Lower lobe of right lung (tissue), 2 donors: Measurements from ENCODE around the gene APOBR. TPM values are rescaled to one million over a fixed set of nuclear protein-coding genes. Genes with fewer than 3 reads are reported as not detected.
"Not testable (repeated sequence)": the region's sequence is repeated elsewhere in the genome, so short reads cannot be mapped to it uniquely, and the experiment has no call there.

Source experiments
- ATAC-seq, 2 donors: fragments of 200-7000 bp; cut with Tn5 transposase; one replicate each; pipeline ENCODE4 v1.9.1; 2020 to 2022; ENCODE audit warnings: mild to moderate bottlenecking in 2 of 2, moderate library complexity in 2 of 2
- DNase-seq: peaks from one replicate; pipeline ENCODE4 v3.0.0-alpha.2; 2020
- H3K27ac ChIP-seq: fragments of 200-600 bp; one replicate; pipeline ENCODE4 v1.8.0; 2022
- H3K27me3 ChIP-seq: fragments of 200-600 bp; one replicate; pipeline ENCODE4 v1.8.0; 2022; ENCODE audit warnings: low read depth
- H3K36me3 ChIP-seq: fragments of 200-600 bp; one replicate; pipeline ENCODE4 v1.8.0; 2022; ENCODE audit warnings: mild to moderate bottlenecking
- H3K4me1 ChIP-seq: fragments of 200-600 bp; one replicate; pipeline ENCODE4 v1.8.0; 2022
- H3K4me3 ChIP-seq: fragments of 200-600 bp; one replicate; pipeline ENCODE4 v1.8.0; 2022; ENCODE audit warnings: mild to moderate bottlenecking
- H3K9me3 ChIP-seq: fragments of 200-600 bp; one replicate; pipeline ENCODE4 v1.8.0; 2022
- intact Hi-C: fragments of 100-400 bp; cut with DNase I; formaldehyde crosslinking; loops from one replicate; pipeline ENCODE4 v1.11.0; 2022
- total RNA-seq: library from RNA; stranded (reverse); fragmentation: NEBNext Ultra II Directional; extraction: Animal tissue kit (Norgen Biotek cat#: 25700); gene quantifications from one replicate; pipeline ENCODE4 v1.2.1, GENCODE V29; 2021
- TF ChIP-seq, protein P1 (sequence below): fragments of 200-600 bp; IDR thresholded peaks from one replicate; pipeline ENCODE4 v1.8.0; 2022; ENCODE audit warnings: antibody characterized with exemption, mild to moderate bottlenecking
- donor health status: DM: no; HTN: yes; CAD: no; lungs with severe emphysema.

APOBR gene
- total RNA-seq, 1 donor from 2014 or later = 29.2 TPM

DNA sequence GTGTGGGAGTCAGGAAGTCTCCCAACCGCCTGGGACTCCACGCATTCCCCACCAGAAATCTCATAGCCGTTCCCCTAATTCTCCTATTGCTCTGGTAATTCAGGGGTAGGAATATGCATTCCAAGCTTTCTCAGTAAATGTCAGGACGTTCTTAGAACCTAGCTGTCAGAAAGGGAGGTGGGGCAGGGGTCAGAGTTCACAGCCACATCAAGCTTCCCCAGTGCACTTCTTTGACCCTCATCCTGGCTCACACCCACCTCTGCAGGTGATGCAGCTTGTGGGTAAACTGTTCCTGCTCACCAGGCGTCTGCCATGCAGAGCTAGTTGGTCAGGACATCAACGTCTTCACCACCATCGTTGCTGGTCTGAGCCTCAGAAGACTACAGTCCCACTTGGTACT, 26.2 kb downstream of the APOBR start:
- ATAC-seq = no peak

DNA sequence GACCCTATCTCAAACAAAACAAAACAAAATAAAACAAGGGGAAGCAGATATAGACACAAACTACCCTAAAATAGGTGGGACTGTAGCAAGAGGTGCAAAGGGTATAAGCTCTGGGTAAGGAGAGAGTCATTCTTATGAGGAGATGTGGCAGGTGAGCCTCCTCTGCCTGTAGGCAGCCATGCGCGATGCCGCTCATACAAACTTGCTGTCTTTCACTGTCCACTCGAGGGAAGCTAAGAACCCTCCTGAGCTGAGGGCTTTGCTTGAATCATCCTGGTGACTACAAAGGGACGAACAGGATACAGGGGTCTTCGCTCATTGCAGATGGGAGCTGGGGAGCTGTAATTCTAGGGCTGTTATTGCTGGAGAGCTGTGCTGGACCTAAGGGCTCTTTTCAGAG, 27.0 kb downstream of the APOBR start:
- ATAC-seq = no peak
- no peaks in the 10 kb centered on the region for H3K27me3 ChIP-seq

More for the DNA sequence above, 26.2 kb downstream of the APOBR start:
- no peak overlapping the region for H3K27ac ChIP-seq
- intact Hi-C loops = no loop called here
- TF ChIP-seq, protein P1, sequence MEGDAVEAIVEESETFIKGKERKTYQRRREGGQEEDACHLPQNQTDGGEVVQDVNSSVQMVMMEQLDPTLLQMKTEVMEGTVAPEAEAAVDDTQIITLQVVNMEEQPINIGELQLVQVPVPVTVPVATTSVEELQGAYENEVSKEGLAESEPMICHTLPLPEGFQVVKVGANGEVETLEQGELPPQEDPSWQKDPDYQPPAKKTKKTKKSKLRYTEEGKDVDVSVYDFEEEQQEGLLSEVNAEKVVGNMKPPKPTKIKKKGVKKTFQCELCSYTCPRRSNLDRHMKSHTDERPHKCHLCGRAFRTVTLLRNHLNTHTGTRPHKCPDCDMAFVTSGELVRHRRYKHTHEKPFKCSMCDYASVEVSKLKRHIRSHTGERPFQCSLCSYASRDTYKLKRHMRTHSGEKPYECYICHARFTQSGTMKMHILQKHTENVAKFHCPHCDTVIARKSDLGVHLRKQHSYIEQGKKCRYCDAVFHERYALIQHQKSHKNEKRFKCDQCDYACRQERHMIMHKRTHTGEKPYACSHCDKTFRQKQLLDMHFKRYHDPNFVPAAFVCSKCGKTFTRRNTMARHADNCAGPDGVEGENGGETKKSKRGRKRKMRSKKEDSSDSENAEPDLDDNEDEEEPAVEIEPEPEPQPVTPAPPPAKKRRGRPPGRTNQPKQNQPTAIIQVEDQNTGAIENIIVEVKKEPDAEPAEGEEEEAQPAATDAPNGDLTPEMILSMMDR = no peak
- H3K9me3 ChIP-seq = no peaks in the 10 kb centered on the region
- no peaks in the 10 kb centered on the region for H3K27me3 ChIP-seq
- no peaks in the 10 kb centered on the region for H3K36me3 ChIP-seq
- no peak overlapping the region for H3K4me3 ChIP-seq
- DNase-seq = no peak
- no peaks in the 10 kb centered on the region for H3K4me1 ChIP-seq

DNA sequence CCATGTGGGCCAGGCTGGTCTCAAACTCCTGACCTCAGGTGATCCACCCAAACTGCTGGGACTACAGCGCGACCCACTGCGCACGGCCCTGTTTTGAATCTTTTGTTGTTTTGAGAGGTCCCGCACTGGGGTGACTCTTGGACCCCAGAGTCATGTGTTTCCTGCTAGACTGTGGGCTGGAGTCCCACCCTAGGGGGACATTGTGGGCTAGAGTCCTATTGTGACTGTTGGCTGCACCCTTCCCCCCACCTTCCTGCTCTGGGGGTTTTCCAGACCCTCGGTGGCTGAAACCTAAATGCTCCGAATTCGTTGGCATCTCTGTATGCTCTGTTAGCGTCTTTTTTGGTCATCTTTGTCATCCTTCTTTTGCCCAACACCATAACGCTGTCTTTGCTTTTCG, 28.3 kb downstream of the APOBR start:
- Histone ChIP-seq H3K27ac (no peak overlapping the region), H3K4me3 (no peak overlapping the region), H3K27me3 (no peaks in the 10 kb centered on the region), H3K36me3 (no peaks in the 10 kb centered on the region), H3K4me1 (no peaks in the 10 kb centered on the region), H3K9me3 (no peaks in the 10 kb centered on the region)
- ATAC-seq = no peak
- DNase-seq = no peak
- intact Hi-C loops = no loop called here
- TF ChIP-seq, protein P1 = no peak

More for the DNA sequence above, 27.0 kb downstream of the APOBR start:
- no peak overlapping the region for H3K4me3 ChIP-seq
- intact Hi-C loops = no loop called here
- no peaks in the 10 kb centered on the region for H3K36me3 ChIP-seq
- no peak for DNase-seq
- H3K4me1 ChIP-seq = no peaks in the 10 kb centered on the region
- H3K9me3 ChIP-seq = no peaks in the 10 kb centered on the region
- TF ChIP-seq, protein P1 = no peak
- no peak overlapping the region for H3K27ac ChIP-seq

DNA sequence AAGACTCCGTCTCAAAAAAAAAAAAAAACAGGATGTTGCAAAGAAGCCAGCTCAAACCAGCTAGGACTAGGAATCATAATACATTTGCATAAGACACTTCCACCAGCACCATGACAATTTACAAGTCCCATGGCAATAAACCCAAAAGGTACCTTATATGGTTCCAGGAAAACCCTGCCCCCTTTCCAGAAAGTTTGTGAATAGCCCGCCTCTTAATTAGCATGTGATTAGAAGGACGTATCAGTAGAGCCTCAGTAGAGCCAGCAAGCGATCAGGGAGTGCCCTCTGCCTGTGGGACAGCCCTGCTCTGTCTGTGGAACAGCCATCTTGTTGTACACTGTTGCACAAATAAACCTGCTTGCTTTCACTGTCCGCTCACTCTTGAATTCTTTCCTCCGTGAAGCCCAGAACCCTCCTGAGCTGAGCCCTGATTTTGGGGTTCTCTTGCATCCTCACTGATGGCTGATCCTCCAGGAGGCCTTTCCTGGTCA, 30.3 kb downstream of the APOBR start:
- intact Hi-C loops = no loop called here
- H3K36me3 ChIP-seq = no peaks in the 10 kb centered on the region
- H3K9me3 ChIP-seq = no peaks in the 10 kb centered on the region
- no peaks in the 10 kb centered on the region for H3K4me1 ChIP-seq
- DNase-seq (no peak), ATAC-seq (no peak)
- H3K27me3 ChIP-seq = no peaks in the 10 kb centered on the region
- no peak overlapping the region for H3K4me3 ChIP-seq
- TF ChIP-seq, protein P1 = no peak
- H3K27ac ChIP-seq = no peak overlapping the region

DNA sequence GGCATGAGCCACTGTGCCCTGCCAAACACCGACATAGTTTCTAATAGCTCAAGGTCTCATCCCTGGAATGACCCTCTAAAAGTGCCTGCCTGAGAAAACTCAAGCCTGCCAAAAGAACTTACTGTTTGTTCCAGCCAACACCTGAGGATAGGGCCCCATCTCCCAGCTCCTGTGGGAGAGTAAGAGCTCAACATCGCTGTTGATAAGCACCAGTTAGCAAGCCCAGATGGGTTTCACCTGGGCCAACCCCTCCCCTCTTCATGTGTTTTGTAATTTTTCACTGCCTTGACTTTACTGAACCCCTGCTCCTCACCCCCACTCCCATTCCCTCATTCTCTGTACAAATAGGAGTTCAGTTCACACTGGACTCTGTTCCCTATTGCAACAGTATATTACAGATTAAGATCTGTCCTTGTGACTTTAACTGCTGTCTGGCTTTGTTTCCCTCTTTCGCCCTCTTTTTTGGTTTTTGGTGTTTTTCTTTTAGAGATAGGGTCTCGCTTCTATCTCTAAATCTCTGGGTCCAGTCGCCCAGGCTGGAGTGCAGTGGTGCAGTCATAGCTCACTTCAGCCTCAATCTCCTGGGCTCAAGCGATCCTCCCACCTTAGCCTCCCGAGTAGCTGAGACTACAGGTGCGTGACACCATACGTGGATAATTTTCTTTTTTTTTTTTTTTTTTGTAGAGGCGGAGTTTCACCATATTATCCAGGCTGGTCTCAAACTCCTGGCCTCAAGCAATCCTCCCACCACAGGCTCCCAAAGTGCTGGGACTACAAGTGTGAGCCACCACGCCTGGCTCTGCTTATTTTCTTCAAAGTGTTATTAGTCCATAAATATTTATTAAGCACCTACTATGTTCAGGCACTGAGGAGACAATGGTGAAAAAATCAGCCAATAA, 32.0 kb downstream of the APOBR start:
- intact Hi-C loops = no loop called here
- DNase-seq (no peak), ATAC-seq (no peak)
- H3K4me1 ChIP-seq = peaks cover 3% of the 10 kb centered on the region
- H3K36me3 ChIP-seq = no peaks in the 10 kb centered on the region
- no peaks in the 10 kb centered on the region for H3K27me3 ChIP-seq
- TF ChIP-seq, protein P1 = no peak
- H3K27ac ChIP-seq = no peak overlapping the region
- no peaks in the 10 kb centered on the region for H3K9me3 ChIP-seq
- H3K4me3 ChIP-seq = no peak overlapping the region

DNA sequence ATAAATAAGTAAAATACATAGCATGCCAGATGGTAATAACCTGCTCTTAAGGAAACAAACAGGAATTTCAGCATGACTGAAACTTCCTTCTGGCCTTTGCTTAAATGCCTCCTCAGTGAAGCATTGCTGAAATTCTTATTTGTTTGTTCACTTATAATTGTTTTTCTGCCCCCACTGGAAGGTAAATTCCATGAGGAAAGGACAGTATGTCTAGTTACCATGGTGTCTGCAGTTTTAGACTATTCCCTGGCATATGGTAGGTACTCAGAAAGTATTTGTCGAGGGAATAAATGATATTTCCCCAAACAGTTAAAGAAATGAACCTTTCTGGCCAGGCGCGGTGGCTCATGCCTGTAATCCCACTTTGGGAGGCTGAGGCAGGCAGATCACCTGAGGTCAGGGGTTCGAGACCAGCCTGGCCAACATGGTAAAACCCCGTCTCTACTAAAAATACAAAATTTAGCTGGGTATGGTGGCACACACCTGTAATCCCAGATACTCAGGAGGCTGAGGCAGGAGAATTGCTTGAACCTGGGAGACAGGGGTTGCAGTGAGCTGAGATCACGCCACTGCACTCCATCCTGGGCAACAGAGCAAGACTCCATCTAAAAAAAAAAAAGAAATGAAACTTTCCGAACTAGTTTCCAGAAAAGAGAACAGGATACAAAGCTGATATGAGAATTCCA, 32.8 kb downstream of the APOBR start:
- peaks cover 11% of the 10 kb centered on the region for H3K4me1 ChIP-seq
- H3K4me3 ChIP-seq, H3K27ac ChIP-seq, H3K9me3 ChIP-seq, ATAC-seq, DNase-seq, H3K27me3 ChIP-seq, intact Hi-C loops, H3K36me3 ChIP-seq: not testable (repeated sequence)
